ENCODE results near the gene ACTN3.
A peak's percentile ranks its signal among the peaks of the same experiment; 100 is the strongest.
"Not testable (repeated sequence)": the region's sequence is repeated elsewhere in the genome, so short reads cannot be mapped to it uniquely, and the experiment has no call there.

The ACTN3 gene

GRCh38 chr11:66581261-66581660, 34.6 kb downstream of the ACTN3 start:
- peaks cover 6% of the 10 kb centered on the region for H3K27me3 ChIP-seq (ENCODE audit: control insufficient read depth, insufficient read depth, low read length, poor library complexity, severe bottlenecking)
- no peak overlapping the region for H3K4me3 ChIP-seq (ENCODE audit: insufficient read depth, low read depth, low read length)
- 79 to 90% methylated on average over 2 to 3 of the region's 3 CpGs for WGBS, 2 experiments
- H3K27ac ChIP-seq (ENCODE audit: insufficient read depth, low read depth, low read length, poor library complexity, severe bottlenecking): no peak overlapping the region
- H3K4me1 ChIP-seq (ENCODE audit: control insufficient read depth, insufficient read depth, low read length): no peaks in the 10 kb centered on the region
- H3K9me3 ChIP-seq (ENCODE audit: control insufficient read depth, low read length): no peaks in the 10 kb centered on the region
- H3K36me3 ChIP-seq (ENCODE audit: control insufficient read depth, insufficient read depth, low read length): no peaks in the 10 kb centered on the region

GRCh38 chr11:66582565-66583147, 36.0 kb downstream of the ACTN3 start:
- H3K9me3 ChIP-seq (ENCODE audit: control insufficient read depth, low read length); H3K27me3 ChIP-seq (ENCODE audit: control insufficient read depth, insufficient read depth, low read length, poor library complexity, severe bottlenecking); H3K27ac ChIP-seq (ENCODE audit: insufficient read depth, low read depth, low read length, poor library complexity, severe bottlenecking); H3K4me3 ChIP-seq (ENCODE audit: insufficient read depth, low read depth, low read length); H3K4me1 ChIP-seq (ENCODE audit: control insufficient read depth, insufficient read depth, low read length); H3K36me3 ChIP-seq (ENCODE audit: control insufficient read depth, insufficient read depth, low read length): not testable (repeated sequence)
- 79 to 91% methylated on average over 3 of the region's 3 CpGs for WGBS, 2 experiments

GRCh38 chr11:66585447-66585846, 38.7 kb downstream of the ACTN3 start:
- not testable (repeated sequence) for H3K4me3 ChIP-seq (ENCODE audit: insufficient read depth, low read depth, low read length); H3K36me3 ChIP-seq (ENCODE audit: control insufficient read depth, insufficient read depth, low read length); H3K4me1 ChIP-seq (ENCODE audit: control insufficient read depth, insufficient read depth, low read length); H3K9me3 ChIP-seq (ENCODE audit: control insufficient read depth, low read length); H3K27me3 ChIP-seq (ENCODE audit: control insufficient read depth, insufficient read depth, low read length, poor library complexity, severe bottlenecking); H3K27ac ChIP-seq (ENCODE audit: insufficient read depth, low read depth, low read length, poor library complexity, severe bottlenecking)
- 95% methylated on average over 1 of the region's 1 CpG; no CpG with 5 or more reads in 1 of the 2 experiments for WGBS, 2 experiments

GRCh38 chr11:66586136-66586535, 39.4 kb downstream of the ACTN3 start:
- H3K4me1 ChIP-seq (ENCODE audit: control insufficient read depth, insufficient read depth, low read length): no peaks in the 10 kb centered on the region
- H3K27me3 ChIP-seq (ENCODE audit: control insufficient read depth, insufficient read depth, low read length, poor library complexity, severe bottlenecking): no peaks in the 10 kb centered on the region
- no peaks in the 10 kb centered on the region for H3K9me3 ChIP-seq (ENCODE audit: control insufficient read depth, low read length)
- no peak overlapping the region for H3K4me3 ChIP-seq (ENCODE audit: insufficient read depth, low read depth, low read length)
- WGBS, 2 experiments: 63 to 66% methylated on average over 2 of the region's 2 CpGs
- H3K36me3 ChIP-seq (ENCODE audit: control insufficient read depth, insufficient read depth, low read length): no peaks in the 10 kb centered on the region
- no peak overlapping the region for H3K27ac ChIP-seq (ENCODE audit: insufficient read depth, low read depth, low read length, poor library complexity, severe bottlenecking)

GRCh38 chr11:66589315-66589714, 42.6 kb downstream of the ACTN3 start:
- H3K27me3 ChIP-seq (ENCODE audit: control insufficient read depth, insufficient read depth, low read length, poor library complexity, severe bottlenecking); H3K4me1 ChIP-seq (ENCODE audit: control insufficient read depth, insufficient read depth, low read length); H3K27ac ChIP-seq (ENCODE audit: insufficient read depth, low read depth, low read length, poor library complexity, severe bottlenecking); H3K9me3 ChIP-seq (ENCODE audit: control insufficient read depth, low read length); H3K4me3 ChIP-seq (ENCODE audit: insufficient read depth, low read depth, low read length); H3K36me3 ChIP-seq (ENCODE audit: control insufficient read depth, insufficient read depth, low read length): not testable (repeated sequence)
- 63 to 68% methylated on average over 2 of the region's 2 CpGs for WGBS, 2 experiments

- Histone ChIP-seq H3K4me3 (ENCODE audit: insufficient read depth, low read depth, low read length) (no peak overlapping the region), H3K4me1 (ENCODE audit: control insufficient read depth, insufficient read depth, low read length) (peaks cover 7% of the 10 kb centered on the region), H3K27ac (ENCODE audit: insufficient read depth, low read depth, low read length, poor library complexity, severe bottlenecking) (no peak overlapping the region), H3K27me3 (ENCODE audit: control insufficient read depth, insufficient read depth, low read length, poor library complexity, severe bottlenecking) (no peaks in the 10 kb centered on the region), H3K36me3 (ENCODE audit: control insufficient read depth, insufficient read depth, low read length) (no peaks in the 10 kb centered on the region), H3K9me3 (ENCODE audit: control insufficient read depth, low read length) (no peaks in the 10 kb centered on the region)
- 92 to 94% methylated on average over 6 to 7 of the region's 7 CpGs for WGBS, 2 experiments
These were observed 43.4 kb downstream of the ACTN3 start for GRCh38 chr11:66589996-66590675.

- Histone ChIP-seq H3K9me3 (ENCODE audit: control insufficient read depth, low read length) (no peaks in the 10 kb centered on the region), H3K36me3 (ENCODE audit: control insufficient read depth, insufficient read depth, low read length) (no peaks in the 10 kb centered on the region), H3K27ac (ENCODE audit: insufficient read depth, low read depth, low read length, poor library complexity, severe bottlenecking) (no peak overlapping the region), H3K4me3 (ENCODE audit: insufficient read depth, low read depth, low read length) (no peak overlapping the region), H3K4me1 (ENCODE audit: control insufficient read depth, insufficient read depth, low read length) (peaks cover 7% of the 10 kb centered on the region), H3K27me3 (ENCODE audit: control insufficient read depth, insufficient read depth, low read length, poor library complexity, severe bottlenecking) (no peaks in the 10 kb centered on the region)
- WGBS, 2 experiments: 88 to 89% methylated on average over 2 of the region's 2 CpGs
These were observed 44.5 kb downstream of the ACTN3 start for GRCh38 chr11:66591175-66591574.

- Histone ChIP-seq H3K4me3 (ENCODE audit: insufficient read depth, low read depth, low read length) (peak within 1 kb of the TSS; percentile 55), H3K4me1 (ENCODE audit: control insufficient read depth, insufficient read depth, low read length) (peaks cover 7% of the 10 kb centered on the region), H3K27me3 (ENCODE audit: control insufficient read depth, insufficient read depth, low read length, poor library complexity, severe bottlenecking) (no peaks in the 10 kb centered on the region), H3K27ac (ENCODE audit: insufficient read depth, low read depth, low read length, poor library complexity, severe bottlenecking) (no peak within 1 kb of the TSS), H3K9me3 (ENCODE audit: control insufficient read depth, low read length) (no peaks in the 10 kb centered on the region), H3K36me3 (ENCODE audit: control insufficient read depth, insufficient read depth, low read length) (no peaks in the 10 kb centered on the region)
- 17 to 18% methylated on average over 68 of the region's 68 CpGs for WGBS, 2 experiments
These were observed 46.0 kb downstream of the ACTN3 start, which contains the start of the genes CCDC87 and CCS for GRCh38 chr11:66592457-66593302. Gene CCDC87 (minus strand): TSS chr11:66593063. CDS start chr11:66593015, 48 bp downstream. Gene CCS (plus strand): TSS chr11:66593185. CDS start chr11:66593262, 77 bp downstream.

- H3K4me1 ChIP-seq (ENCODE audit: control insufficient read depth, insufficient read depth, low read length): peaks cover 7% of the 10 kb centered on the region
- no peaks in the 10 kb centered on the region for H3K27me3 ChIP-seq (ENCODE audit: control insufficient read depth, insufficient read depth, low read length, poor library complexity, severe bottlenecking)
- H3K4me3 ChIP-seq (ENCODE audit: insufficient read depth, low read depth, low read length): peak overlapping the region; percentile 55
- 24 to 29% methylated on average over 12 of the region's 12 CpGs for WGBS, 2 experiments
- no peaks in the 10 kb centered on the region for H3K9me3 ChIP-seq (ENCODE audit: control insufficient read depth, low read length)
- no peak overlapping the region for H3K27ac ChIP-seq (ENCODE audit: insufficient read depth, low read depth, low read length, poor library complexity, severe bottlenecking)
- no peaks in the 10 kb centered on the region for H3K36me3 ChIP-seq (ENCODE audit: control insufficient read depth, insufficient read depth, low read length)
These were observed 46.6 kb downstream of the ACTN3 start for GRCh38 chr11:66593303-66593635.

- no peaks in the 10 kb centered on the region for H3K9me3 ChIP-seq (ENCODE audit: control insufficient read depth, low read length)
- peak overlapping the region; percentile 55 for H3K4me3 ChIP-seq (ENCODE audit: insufficient read depth, low read depth, low read length)
- H3K27me3 ChIP-seq (ENCODE audit: control insufficient read depth, insufficient read depth, low read length, poor library complexity, severe bottlenecking): no peaks in the 10 kb centered on the region
- WGBS, 2 experiments: 77 to 80% methylated on average over 7 of the region's 7 CpGs
- H3K36me3 ChIP-seq (ENCODE audit: control insufficient read depth, insufficient read depth, low read length): no peaks in the 10 kb centered on the region
- H3K4me1 ChIP-seq (ENCODE audit: control insufficient read depth, insufficient read depth, low read length): peaks cover 7% of the 10 kb centered on the region
- no peak overlapping the region for H3K27ac ChIP-seq (ENCODE audit: insufficient read depth, low read depth, low read length, poor library complexity, severe bottlenecking)
These were observed 46.9 kb downstream of the ACTN3 start for GRCh38 chr11:66593650-66594049.

Data from ectodermal cell (in vitro differentiated cells).